Lower lobe of right lung (tissue), 2 donors: ENCODE results near the gene CBARP. TPM values are rescaled to one million over a fixed set of nuclear protein-coding genes. Genes with fewer than 3 reads are reported as not detected.
A peak's percentile ranks its signal among the peaks of the same experiment; 100 is the strongest.

Experiments
- ATAC-seq, 2 donors: fragments of 200-7000 bp; cut with Tn5 transposase; one replicate each; pipeline ENCODE4 v1.9.1; 2020 to 2022; ENCODE audit warnings: mild to moderate bottlenecking in 2 of 2, moderate library complexity in 2 of 2
- DNase-seq: peaks from one replicate; pipeline ENCODE4 v3.0.0-alpha.2; 2020
- H3K27ac ChIP-seq: fragments of 200-600 bp; one replicate; pipeline ENCODE4 v1.8.0; 2022
- H3K27me3 ChIP-seq: fragments of 200-600 bp; one replicate; pipeline ENCODE4 v1.8.0; 2022; ENCODE audit warnings: low read depth
- H3K36me3 ChIP-seq: fragments of 200-600 bp; one replicate; pipeline ENCODE4 v1.8.0; 2022; ENCODE audit warnings: mild to moderate bottlenecking
- H3K4me1 ChIP-seq: fragments of 200-600 bp; one replicate; pipeline ENCODE4 v1.8.0; 2022
- H3K4me3 ChIP-seq: fragments of 200-600 bp; one replicate; pipeline ENCODE4 v1.8.0; 2022; ENCODE audit warnings: mild to moderate bottlenecking
- H3K9me3 ChIP-seq: fragments of 200-600 bp; one replicate; pipeline ENCODE4 v1.8.0; 2022
- CTCF ChIP-seq: fragments of 200-600 bp; IDR thresholded peaks from one replicate; pipeline ENCODE4 v1.8.0; 2022; ENCODE audit warnings: antibody characterized with exemption, mild to moderate bottlenecking
- intact Hi-C: fragments of 100-400 bp; cut with DNase I; formaldehyde crosslinking; loops from one replicate; pipeline ENCODE4 v1.11.0; 2022
- long read RNA-seq: library from polyadenylated mRNA; unstranded; transcript quantifications from one replicate; pipeline ENCODE4 v2.0.0, GENCODE V29; 2021
- total RNA-seq: library from RNA; stranded (reverse); fragmentation: NEBNext Ultra II Directional; extraction: Animal tissue kit (Norgen Biotek cat#: 25700); gene quantifications from one replicate; pipeline ENCODE4 v1.2.1, GENCODE V29; 2021
- donor health status: DM: no; HTN: yes; CAD: no; lungs with severe emphysema.

Gene CBARP
- total RNA-seq, result 0.41 TPM
- long read RNA-seq, partial matches to known transcripts, result 0 of 1 reads
- long read RNA-seq, other reads (novel, unspliced or antisense), result 1 of 1 reads

- no peak for ATAC-seq
- intact Hi-C loops, result no loop called here
- no peaks in the 10 kb centered on the region for H3K9me3 ChIP-seq
These were observed at the start of gene CBARP for GRCh38 chr19:1237754-1238368. TSS of gene CBARP (minus strand) at chr19:1238005. CDS start at chr19:1236100, 1,905 bp downstream.

GRCh38 chr19:1286487-1287353 lies 48.9 kb upstream of the CBARP start:
- Histone ChIP-seq H3K36me3 (no peaks in the 10 kb centered on the region), H3K27ac (no peak overlapping the region), H3K9me3 (no peaks in the 10 kb centered on the region), H3K27me3 (peaks cover 81% of the 10 kb centered on the region), H3K4me1 (no peaks in the 10 kb centered on the region), H3K4me3 (no peak overlapping the region)
- intact Hi-C loops, result no loop called here
- DNase-seq (no peak), ATAC-seq (no peak)
- TF ChIP-seq CTCF, result no peak

More at GRCh38 chr19:1237754-1238368, at the start of gene CBARP:
- Histone ChIP-seq H3K4me1 (peaks cover 44% of the 10 kb centered on the region), H3K4me3 (peak within 1 kb of the TSS; percentile 54), H3K36me3 (no peaks in the 10 kb centered on the region), H3K27me3 (peaks cover 9% of the 10 kb centered on the region), H3K27ac (no peak within 1 kb of the TSS)
- TF ChIP-seq CTCF, result no peak
- DNase-seq, result no peak

GRCh38 chr19:1285737-1286360 lies 48.0 kb upstream of the CBARP start, which contains the start of gene EFNA2:
TSS of gene EFNA2 (plus strand) at chr19:1285873. CDS start at chr19:1286169, 296 bp downstream.
- Histone ChIP-seq H3K27me3 (peaks cover 72% of the 10 kb centered on the region), H3K4me3 (no peak within 1 kb of the TSS), H3K27ac (no peak within 1 kb of the TSS), H3K4me1 (no peaks in the 10 kb centered on the region), H3K9me3 (no peaks in the 10 kb centered on the region), H3K36me3 (no peaks in the 10 kb centered on the region)
- no peak for ATAC-seq
- DNase-seq, result no peak
- TF ChIP-seq CTCF, result no peak
- intact Hi-C loops, result no loop called here

- intact Hi-C loops, result no loop called here
- H3K27ac ChIP-seq, result no peak overlapping the region
- no peak for TF ChIP-seq CTCF
- no peaks in the 10 kb centered on the region for H3K9me3 ChIP-seq
- peaks cover 65% of the 10 kb centered on the region for H3K27me3 ChIP-seq
- H3K36me3 ChIP-seq, result no peaks in the 10 kb centered on the region
- ATAC-seq (no peak), DNase-seq (no peak)
- no peak overlapping the region for H3K4me3 ChIP-seq
- no peaks in the 10 kb centered on the region for H3K4me1 ChIP-seq
These were observed 47.4 kb upstream of the CBARP start for GRCh38 chr19:1284979-1285736.
